ENCODE measurements around the gene USP48.

USP48 gene

GRCh38 chr1:21669258-21670058 is 113.5 kb downstream of the USP48 start, which contains the start of gene RAP1GAP:
RAP1GAP (minus strand) TSS chr1:21669357; CDS start chr1:21620032, 49,325 bp downstream.
- no peak for DNase-seq (ENCODE audit: extremely low read depth in 1 of 2, low read depth in 1 of 2)

GRCh38 chr1:21668951-21669257 is 114.0 kb downstream of the USP48 start:
- DNase-seq (ENCODE audit: extremely low read depth in 1 of 2, low read depth in 1 of 2) = no peak

- DNase-seq (ENCODE audit: extremely low read depth in 1 of 2, low read depth in 1 of 2) = no peak
Measured at GRCh38 chr1:21668232-21668950, 114.6 kb downstream of the USP48 start.

DNA sequence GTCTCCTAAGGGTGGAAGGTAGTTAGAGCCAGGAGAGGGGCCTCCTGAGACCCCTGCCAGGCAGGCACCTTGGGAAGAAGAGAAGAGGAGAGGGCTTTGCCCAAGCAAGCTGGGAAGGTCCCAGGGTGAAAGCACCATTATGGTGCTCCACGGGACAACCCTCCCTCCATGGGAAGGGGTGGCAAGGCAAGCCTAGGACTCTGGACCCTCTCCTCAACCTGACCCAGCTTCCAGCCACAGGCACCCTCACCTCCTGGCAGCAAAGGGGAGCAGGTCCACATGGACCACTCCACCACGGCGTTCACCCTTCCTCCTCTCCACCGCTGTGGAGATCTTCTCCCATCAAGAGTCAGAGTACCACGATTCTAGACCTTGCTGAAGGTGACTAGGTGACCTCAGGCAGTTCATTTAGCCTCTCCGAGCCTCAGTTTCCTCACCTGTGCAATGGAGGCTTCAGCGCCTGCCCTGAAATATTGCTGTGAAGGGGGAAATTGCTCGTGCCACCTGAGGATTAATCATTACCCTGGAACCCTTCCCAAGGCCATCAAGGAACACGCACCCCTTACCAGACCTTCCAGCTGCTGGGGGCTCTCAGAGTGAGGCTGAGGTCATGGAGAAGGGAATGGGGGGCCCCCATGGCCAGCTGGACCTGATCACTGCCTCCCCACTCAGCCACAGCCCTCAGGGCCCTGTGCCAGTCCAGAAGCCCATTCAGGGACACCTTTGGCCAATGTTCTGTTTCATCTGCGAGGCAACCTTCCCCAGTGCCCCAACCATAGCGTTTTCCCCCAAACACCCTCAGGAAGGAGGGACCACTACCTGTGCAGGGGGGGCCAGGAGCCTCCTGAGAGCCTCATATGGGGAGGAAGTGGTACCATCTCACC is 115.4 kb downstream of the USP48 start:
- no peak for DNase-seq (ENCODE audit: extremely low read depth in 1 of 2, low read depth in 1 of 2)

- no peak for DNase-seq (ENCODE audit: extremely low read depth in 1 of 2, low read depth in 1 of 2)
Measured at GRCh38 chr1:21666576-21667320, 116.2 kb downstream of the USP48 start.

DNA sequence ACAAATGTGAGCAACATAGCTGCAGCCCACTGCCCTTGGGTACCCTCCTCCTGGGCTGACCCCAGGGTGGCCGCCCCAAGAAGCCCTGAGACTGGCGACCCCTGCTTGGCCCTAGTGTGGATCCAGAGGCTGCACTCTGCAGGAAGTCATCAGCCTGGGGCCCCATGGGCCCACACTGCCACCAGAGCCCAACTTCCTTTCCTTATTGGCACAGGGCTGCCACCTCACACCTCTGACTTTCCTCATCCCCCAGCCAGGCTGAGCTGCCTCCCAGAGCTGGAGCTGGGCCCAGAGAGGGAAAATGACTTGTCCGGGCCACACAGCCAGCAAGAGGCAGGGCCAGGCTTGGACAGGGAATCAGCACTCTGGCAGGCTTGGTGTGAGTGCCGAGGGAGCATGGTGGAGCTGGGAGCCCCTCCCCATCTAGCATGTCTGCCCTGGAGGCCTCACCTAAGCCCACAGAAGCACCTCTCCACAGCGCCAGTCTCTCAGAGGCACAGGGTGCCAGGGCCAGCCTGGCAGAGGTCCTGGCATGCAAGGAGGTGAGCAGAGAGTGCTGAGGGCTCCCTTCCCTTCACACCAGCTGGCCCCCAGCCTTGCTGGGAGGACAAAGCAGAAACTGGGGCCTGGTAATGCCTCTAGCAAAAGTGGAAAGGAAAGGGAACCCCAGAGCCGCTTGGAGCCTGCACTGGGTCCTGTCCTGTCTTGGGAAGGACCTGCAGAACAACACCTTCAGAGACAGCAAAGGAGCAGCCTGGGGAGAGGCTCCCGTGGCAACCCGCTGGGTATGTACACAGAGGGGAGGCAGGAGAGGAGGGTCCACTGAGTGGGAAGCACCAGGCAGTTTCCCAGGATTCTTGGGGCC is 117.0 kb downstream of the USP48 start:
- no peak for DNase-seq (ENCODE audit: extremely low read depth in 1 of 2, low read depth in 1 of 2)

GRCh38 chr1:21664806-21665588 is 118.0 kb downstream of the USP48 start:
- DNase-seq (ENCODE audit: extremely low read depth in 1 of 2, low read depth in 1 of 2) = no peak

DNA sequence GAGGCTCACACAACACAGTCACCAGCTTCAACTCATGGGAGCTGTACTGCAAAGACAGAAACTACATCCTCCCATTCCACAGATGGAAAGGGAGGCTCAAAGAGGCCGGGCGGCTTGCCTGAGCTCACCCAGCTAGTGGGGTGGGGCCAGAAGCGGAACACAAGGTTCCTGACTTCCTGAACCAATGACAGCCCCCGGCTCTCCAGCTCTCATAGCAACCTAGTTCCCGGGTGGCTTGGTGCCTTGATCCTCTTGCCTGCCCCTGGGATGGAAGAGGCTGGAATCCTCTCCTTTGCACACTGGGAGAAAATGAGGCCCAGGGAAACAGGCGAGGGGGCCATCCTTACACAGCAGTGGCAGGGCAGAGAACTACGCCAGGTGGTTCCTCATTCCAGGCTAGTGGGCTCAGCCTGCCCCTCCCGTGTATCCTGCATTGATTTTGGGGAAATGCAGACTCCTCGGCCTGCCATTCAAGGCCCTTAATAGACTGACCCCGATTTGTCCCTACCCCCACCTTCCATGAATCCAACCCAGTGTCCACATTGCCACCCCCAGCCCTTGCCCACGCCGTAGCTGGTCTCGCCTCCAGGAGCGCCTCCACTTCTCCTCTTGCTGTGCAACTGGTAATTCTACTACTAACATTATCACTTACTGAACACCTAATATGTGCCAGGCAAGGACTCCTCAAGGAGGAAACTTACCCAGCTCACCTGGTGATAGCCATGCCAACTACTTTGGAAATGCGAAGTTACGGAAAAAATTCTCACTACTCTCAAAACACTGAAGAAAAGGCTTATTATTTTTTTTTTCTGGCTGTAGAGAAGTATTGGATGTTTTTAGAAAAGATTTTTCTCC is 118.8 kb downstream of the USP48 start:
- DNase-seq (ENCODE audit: extremely low read depth in 1 of 2, low read depth in 1 of 2) = no peak

DNA sequence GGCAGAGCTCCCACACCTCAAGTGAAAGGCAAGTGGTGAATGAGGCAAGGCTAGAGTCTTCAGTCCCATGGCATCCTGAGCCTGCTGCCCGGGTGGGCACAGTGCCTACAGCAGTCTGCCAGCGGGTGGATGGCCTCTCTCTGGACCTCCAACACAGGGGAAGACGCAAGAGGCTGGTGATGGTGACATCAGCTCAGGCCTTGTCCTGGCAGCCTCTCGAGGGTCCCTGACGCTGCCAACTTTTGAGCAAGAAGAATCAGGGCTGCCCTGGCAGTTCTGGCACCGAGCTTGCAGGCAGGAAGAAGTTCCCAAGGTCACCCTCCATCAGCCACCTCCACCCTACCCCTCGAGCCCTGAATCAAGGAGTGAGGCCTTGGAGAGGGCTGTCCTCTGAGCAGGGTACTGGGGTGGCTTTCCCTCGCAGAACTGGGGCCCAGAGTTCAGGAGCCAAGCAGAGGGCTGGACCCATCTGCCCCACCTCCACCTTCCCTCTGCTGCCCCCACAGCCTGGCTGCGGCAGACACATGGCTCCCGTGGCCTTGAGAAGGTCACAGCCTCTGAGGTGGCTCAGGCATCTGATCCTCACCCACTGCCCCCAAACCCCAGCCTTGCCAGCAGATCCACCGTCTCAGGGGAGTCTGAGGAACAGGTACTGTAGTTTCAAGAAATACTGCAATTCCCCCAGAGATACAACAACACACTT is 119.5 kb downstream of the USP48 start:
- DNase-seq (ENCODE audit: extremely low read depth in 1 of 2, low read depth in 1 of 2) = no peak

DNA sequence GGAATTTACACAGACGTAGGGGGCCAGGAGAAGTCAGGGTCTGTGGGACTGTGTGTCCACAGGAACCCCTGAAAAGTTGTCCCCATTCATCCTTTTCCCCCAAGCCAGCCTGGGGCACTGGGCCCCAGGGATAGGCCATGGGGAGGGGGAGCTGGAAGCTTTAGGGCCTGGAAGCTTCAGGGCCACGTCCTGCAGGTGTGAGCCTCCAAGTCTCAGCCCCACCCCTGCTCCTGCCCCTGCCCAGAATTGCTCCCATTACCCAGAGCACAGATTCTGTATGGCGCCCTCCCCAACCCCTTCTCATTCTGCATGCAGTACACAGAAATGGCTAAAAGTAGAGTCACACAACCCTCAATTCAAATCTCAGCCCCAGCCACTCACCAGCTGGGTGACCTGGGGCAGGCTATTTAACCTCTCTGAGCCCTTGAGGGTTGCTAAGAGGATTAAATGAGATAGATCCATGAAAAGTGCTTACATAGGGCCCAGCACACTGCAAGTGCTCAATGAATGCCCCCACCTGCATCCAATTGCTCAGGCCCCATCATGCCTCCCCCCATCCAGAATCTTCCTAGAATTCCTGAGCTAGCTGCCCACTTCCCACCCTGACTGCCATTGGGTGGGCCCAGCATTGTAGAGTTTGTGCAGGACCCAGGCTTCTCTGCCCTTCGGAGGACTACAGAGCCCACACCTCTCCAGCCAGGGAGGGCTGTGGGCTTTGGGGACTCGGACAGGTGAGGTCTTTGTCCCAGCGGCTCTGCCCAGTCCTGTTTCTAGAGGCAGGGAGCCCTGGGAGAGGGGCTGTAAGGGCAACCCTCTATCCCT is 120.3 kb downstream of the USP48 start:
- DNase-seq (ENCODE audit: extremely low read depth in 1 of 2, low read depth in 1 of 2) = no peak

- DNase-seq (ENCODE audit: extremely low read depth in 1 of 2, low read depth in 1 of 2) = no peak
Measured at GRCh38 chr1:21661886-21662285, 121.1 kb downstream of the USP48 start.

- no peak for DNase-seq (ENCODE audit: extremely low read depth in 1 of 2, low read depth in 1 of 2)
Measured at GRCh38 chr1:21659924-21660326, 123.0 kb downstream of the USP48 start.

- peak; percentile 51 to 60 for DNase-seq (ENCODE audit: extremely low read depth in 1 of 2, low read depth in 1 of 2)
Measured at GRCh38 chr1:21659099-21659923, 123.6 kb downstream of the USP48 start.

DNA sequence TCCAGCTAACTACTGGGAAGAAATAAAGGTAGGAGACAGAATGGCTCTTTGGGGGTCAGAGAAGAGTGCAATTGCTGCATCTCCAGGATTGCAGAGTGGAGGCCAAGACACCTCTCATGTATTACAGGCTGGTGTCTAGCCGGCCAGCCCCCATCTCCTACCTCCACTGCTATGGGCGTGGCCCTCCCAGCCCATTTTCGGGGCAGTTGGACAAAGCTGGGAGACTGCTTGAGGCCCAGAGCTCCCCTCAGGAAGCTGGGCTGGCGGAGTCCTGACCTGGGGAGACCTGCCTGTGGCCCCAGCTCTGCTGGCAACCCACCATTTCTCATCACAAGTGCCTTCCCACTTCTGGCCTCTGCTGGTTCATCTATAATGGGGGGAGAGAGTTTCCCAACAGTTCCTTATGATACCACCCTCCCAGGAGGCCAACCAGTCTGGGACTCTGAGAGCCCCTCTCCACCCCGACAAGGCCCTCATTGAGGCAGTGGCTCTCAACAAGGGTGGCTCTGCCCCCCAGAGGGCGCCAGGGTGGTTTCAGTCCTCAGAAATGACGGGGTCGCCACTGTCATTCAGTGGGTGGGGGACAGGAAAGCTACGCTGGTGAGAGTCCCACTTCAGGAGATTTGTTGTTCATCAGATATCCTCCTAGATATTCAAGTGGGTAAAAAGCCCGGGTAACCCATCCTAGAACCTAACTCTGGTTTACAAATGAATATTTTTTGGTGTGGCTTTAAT is 125.3 kb downstream of the USP48 start:
- DNase-seq (ENCODE audit: extremely low read depth in 1 of 2, low read depth in 1 of 2) = no peak

DNA sequence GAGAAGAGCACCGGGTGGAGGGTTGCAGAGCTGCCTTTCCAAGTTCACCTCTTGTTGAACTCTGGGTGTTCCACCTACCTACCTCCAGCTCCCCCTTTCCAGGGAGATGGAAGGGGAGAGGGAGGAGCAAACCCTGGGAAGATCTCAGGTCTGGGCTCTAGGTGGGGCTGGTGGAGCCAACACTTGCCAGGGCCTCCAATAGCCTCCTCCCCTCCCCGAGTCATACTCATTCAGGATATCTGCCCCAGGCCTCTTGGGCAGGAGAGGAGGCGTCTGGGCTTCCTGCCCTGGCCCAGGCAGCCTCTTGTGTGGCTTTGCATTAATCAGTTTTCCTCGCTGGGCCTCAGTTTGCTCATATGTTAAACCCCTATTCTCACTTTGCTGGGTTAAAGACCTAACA is 127.2 kb downstream of the USP48 start:
- DNase-seq (ENCODE audit: extremely low read depth in 1 of 2, low read depth in 1 of 2) = no peak

Data from activated CD8-positive, alpha-beta memory T cell treated with anti-CD3 and anti-CD28 coated beads for 1 hour (primary cell).